Right lobe of liver (tissue), 6 donors: ENCODE measurements around the gene DHRS1. TPM values are rescaled to one million over a fixed set of nuclear protein-coding genes. Genes with fewer than 3 reads are reported as not detected.
A peak's percentile ranks its signal among the peaks of the same experiment; 100 is the strongest.

Experiments used
- ATAC-seq, 4 donors: fragments of 200-7000 bp; cut with Tn5 transposase; one replicate each; pipeline ENCODE4 v1.9.1; 2020; ENCODE audit warnings: mild to moderate bottlenecking in 4 of 4, moderate library complexity in 4 of 4
- DNase-seq, 3 donors: peaks; one replicate each; pipeline ENCODE4 v3.0.0-alpha.2; 2020
- H3K27ac ChIP-seq, 3 donors: fragments of 200-600 bp; one replicate each; pipeline ENCODE4 v1.8.0; 2022
- H3K27me3 ChIP-seq, 2 donors: fragments of 200-600 bp; one replicate each; pipeline ENCODE4 v1.8.0; 2022
- H3K36me3 ChIP-seq, 4 donors: fragments of 200-600 bp; sonication (generic) in 1 of 4; one replicate each; pipeline versions ENCODE4 v1.5.1 to v1.8.0; 2017 to 2022; ENCODE audit warnings: control low read depth in 1 of 4
- H3K4me1 ChIP-seq, 4 donors: fragments of 200-600 bp; sonication (generic) in 1 of 4; one replicate each; pipeline versions ENCODE4 v1.5.1 to v1.8.0; 2017 to 2022; ENCODE audit warnings: control low read depth in 1 of 4
- H3K4me3 ChIP-seq, 3 donors: fragments of 200-600 bp; one replicate each; pipeline ENCODE4 v1.8.0; 2022
- H3K9me3 ChIP-seq, 4 donors: fragments of 200-600 bp; sonication (generic) in 1 of 4; one replicate each; pipeline versions ENCODE4 v1.5.1 to v1.8.0; 2017 to 2022; ENCODE audit warnings: control low read depth in 1 of 4
- POLR2A ChIP-seq: fragments of 450-650 bp; IDR thresholded peaks from one replicate; pipeline ENCODE4 v1.6.1; 2017; ENCODE audit warnings: antibody characterized with exemption, mild to moderate bottlenecking
- WGBS: methylation state at CpG from one replicate; pipeline ENCODE4 v1.1.6; 2018; ENCODE audit warnings: low coverage, low lambda C conversion rate; ENCODE audit not compliant: insufficient coverage; ENCODE audit errors: missing lambda C conversion rate; 5-methylcytosine and 5-hydroxymethylcytosine counted together
- intact Hi-C, 2 donors: fragments of 100-400 bp; cut with DNase I; formaldehyde crosslinking; loops; one replicate each; pipeline versions ENCODE4 v1.11.2 to v1.14.1; 2022
- total RNA-seq, 6 experiments: library from RNA; depleted of rRNA in 2 of 6; stranded (reverse); fragments of >200 nt in 2 of 6; fragmentation: NEBNext Ultra II Directional in 3 of 6; extraction: Animal tissue kit (Norgen Biotek cat#: 25700) in 3 of 6; gene quantifications; one replicate each; pipeline versions ENCODE4 v1.1.0 to v1.2.4, GENCODE V29; 2016 to 2023
- TF ChIP-seq, protein P1 (sequence below), 4 donors: fragments of 200-600 bp in 3 of 4; fragments of 450-650 bp in 1 of 4; IDR thresholded peaks; one replicate each; pipeline versions ENCODE4 v1.5.1 to v1.8.0; 2016 to 2022; ENCODE audit warnings: antibody characterized with exemption in 4 of 4, mild to moderate bottlenecking in 2 of 4
- donor health status: DM: no; HTN: yes; CAD: no.
- donor health status: DM: no; HTN: no; CAD: no.
- donor health status: DM: no; HTN: no; CAD: no.
- donor health status: DM: no; HTN: yes; CAD: no.
- donor health status: DM: no; HTN: yes; CAD: no.

Gene DHRS1
- total RNA-seq, 6 experiments from 2014 or later, result 49.1 to 89.3 (median 60.1) TPM

DNA sequence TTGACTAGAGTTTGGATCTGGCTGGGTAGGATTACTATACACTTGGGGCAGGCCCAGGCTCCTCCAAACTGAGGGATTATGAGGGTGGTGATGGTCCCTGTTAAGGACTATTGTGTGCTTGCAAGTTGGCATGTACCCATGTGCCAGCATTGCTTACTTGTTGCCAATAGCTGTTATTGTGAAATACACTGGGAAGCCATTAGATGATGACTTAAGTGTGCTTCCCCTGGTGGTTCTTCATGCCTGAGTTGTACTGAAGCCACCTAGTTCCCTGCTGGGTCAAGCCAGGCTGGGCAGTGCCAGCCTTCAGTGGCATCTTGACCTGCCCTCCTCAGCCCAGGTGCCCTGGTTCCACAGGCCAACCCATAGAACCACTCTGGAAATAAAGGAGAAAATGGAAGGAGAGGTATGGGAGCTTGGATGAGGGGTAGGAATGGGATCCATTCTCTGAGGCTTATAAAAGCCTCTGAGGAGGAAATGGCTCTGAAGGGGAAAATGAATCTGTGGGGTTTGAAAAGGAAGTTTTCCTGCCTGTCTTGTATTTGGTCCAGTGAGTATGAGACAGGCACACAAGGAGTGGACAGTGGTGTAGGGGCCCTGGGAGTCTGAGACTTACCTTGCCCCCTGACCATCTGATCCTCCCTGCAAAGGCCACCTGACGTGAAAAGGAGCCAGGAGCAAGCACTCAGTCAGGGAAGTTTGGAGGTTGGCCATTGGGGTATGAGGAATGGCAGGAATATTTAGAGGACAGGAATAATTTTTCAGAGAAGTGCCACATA is 12.4 kb upstream of the DHRS1 start:
- Histone ChIP-seq H3K9me3 (no peaks in the 10 kb centered on the region), H3K4me1 (peaks cover 0 to 57% (median 26%) of the 10 kb centered on the region in 4 donors), H3K27ac (peak overlapping the region; percentile 80 to 98 (median 93)), H3K4me3 (peak overlapping the region; percentile 43 to 64 (median 48)), H3K36me3 (peaks cover 0 to 2% (median 0%) of the 10 kb centered on the region in 4 donors), H3K27me3 (no peaks in the 10 kb centered on the region)
- intact Hi-C loops, result no loop called here
- DNase-seq (peak in 2 of 3 donors; percentile 35 to 44), ATAC-seq (peak in 3 of 4 donors; percentile 1 to 16 (median 1))
- WGBS, result 43% methylated on average over 1 of the region's 1 CpG
- TF ChIP-seq, protein P1, sequence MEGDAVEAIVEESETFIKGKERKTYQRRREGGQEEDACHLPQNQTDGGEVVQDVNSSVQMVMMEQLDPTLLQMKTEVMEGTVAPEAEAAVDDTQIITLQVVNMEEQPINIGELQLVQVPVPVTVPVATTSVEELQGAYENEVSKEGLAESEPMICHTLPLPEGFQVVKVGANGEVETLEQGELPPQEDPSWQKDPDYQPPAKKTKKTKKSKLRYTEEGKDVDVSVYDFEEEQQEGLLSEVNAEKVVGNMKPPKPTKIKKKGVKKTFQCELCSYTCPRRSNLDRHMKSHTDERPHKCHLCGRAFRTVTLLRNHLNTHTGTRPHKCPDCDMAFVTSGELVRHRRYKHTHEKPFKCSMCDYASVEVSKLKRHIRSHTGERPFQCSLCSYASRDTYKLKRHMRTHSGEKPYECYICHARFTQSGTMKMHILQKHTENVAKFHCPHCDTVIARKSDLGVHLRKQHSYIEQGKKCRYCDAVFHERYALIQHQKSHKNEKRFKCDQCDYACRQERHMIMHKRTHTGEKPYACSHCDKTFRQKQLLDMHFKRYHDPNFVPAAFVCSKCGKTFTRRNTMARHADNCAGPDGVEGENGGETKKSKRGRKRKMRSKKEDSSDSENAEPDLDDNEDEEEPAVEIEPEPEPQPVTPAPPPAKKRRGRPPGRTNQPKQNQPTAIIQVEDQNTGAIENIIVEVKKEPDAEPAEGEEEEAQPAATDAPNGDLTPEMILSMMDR (IDR thresholded peaks at IDR 0.05), result no peak
- TF ChIP-seq POLR2A, result no peak

DNA sequence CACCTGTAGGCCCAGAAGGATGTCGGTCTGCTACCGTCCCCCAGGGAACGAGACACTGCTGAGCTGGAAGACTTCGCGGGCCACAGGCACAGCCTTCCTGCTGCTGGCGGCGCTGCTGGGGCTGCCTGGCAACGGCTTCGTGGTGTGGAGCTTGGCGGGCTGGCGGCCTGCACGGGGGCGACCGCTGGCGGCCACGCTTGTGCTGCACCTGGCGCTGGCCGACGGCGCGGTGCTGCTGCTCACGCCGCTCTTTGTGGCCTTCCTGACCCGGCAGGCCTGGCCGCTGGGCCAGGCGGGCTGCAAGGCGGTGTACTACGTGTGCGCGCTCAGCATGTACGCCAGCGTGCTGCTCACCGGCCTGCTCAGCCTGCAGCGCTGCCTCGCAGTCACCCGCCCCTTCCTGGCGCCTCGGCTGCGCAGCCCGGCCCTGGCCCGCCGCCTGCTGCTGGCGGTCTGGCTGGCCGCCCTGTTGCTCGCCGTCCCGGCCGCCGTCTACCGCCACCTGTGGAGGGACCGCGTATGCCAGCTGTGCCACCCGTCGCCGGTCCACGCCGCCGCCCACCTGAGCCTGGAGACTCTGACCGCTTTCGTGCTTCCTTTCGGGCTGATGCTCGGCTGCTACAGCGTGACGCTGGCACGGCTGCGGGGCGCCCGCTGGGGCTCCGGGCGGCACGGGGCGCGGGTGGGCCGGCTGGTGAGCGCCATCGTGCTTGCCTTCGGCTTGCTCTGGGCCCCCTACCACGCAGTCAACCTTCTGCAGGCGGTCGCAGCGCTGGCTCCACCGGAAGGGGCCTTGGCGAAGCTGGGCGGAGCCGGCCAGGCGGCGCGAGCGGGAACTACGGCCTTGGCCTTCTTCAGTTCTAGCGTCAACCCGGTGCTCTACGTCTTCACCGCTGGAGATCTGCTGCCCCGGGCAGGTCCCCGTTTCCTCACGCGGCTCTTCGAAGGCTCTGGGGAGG is 11.3 kb upstream of the DHRS1 start, which contains the start of gene LTB4R:
TSS of gene LTB4R (plus strand) at position 857 of the 959 bp plus-strand sequence. CDS start 4,150 bp downstream, outside the sequence.
- no peaks in the 10 kb centered on the region for H3K9me3 ChIP-seq
- H3K4me1 ChIP-seq, result peaks cover 0 to 60% (median 31%) of the 10 kb centered on the region in 4 donors
- H3K4me3 ChIP-seq, result peak within 1 kb of the TSS; percentile 43 to 64 (median 48)
- intact Hi-C loops, result no loop called here
- no peaks in the 10 kb centered on the region for H3K27me3 ChIP-seq
- peaks cover 0 to 10% (median 6%) of the 10 kb centered on the region in 4 donors for H3K36me3 ChIP-seq
- H3K27ac ChIP-seq, result peak within 1 kb of the TSS; percentile 80 to 98 (median 93)
- WGBS, result 36% methylated on average over 32 of the region's 99 CpGs
- ATAC-seq (peak; percentile 55 to 80 (median 73)), DNase-seq (peak; percentile 88 to 92 (median 88))
- TF ChIP-seq, protein P1 (IDR thresholded peaks at IDR 0.05), result peak; percentile 45 to 53 (median 48)
- peak; percentile 48 for TF ChIP-seq POLR2A

DNA sequence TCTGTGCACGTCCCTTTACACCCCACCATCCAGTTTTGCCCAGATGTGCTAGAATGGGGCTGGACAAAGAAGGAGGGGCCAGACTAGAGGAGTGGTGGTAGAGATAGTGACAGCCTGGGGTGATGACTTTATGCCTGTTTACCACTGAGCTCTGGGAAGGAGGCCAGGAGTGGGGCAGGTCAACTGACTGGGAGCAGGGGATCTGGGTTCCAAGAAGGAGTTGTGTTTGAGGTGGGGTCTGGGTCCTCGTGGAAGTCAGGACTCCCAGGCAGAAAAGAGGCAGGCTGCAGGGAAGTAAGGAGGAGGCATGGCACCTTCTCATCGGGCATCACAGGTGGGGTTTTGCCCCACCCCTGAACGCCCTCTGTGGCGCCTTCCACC is 10.7 kb upstream of the DHRS1 start:
- intact Hi-C loops, result no loop called here
- H3K27ac ChIP-seq, result peak overlapping the region; percentile 80 to 98 (median 93)
- ATAC-seq (peak; percentile 19 to 54 (median 42)), DNase-seq (peak; percentile 69 to 90 (median 84))
- H3K9me3 ChIP-seq, result no peaks in the 10 kb centered on the region
- H3K4me3 ChIP-seq, result peak overlapping the region; percentile 43 to 64 (median 48)
- H3K4me1 ChIP-seq, result peaks cover 0 to 65% (median 31%) of the 10 kb centered on the region in 4 donors
- TF ChIP-seq POLR2A, result no peak
- TF ChIP-seq, protein P1 (IDR thresholded peaks at IDR 0.05), result no peak
- H3K36me3 ChIP-seq, result peaks cover 0 to 17% (median 10%) of the 10 kb centered on the region in 4 donors
- H3K27me3 ChIP-seq, result no peaks in the 10 kb centered on the region
- WGBS, result 15% methylated on average over 2 of the region's 5 CpGs

DNA sequence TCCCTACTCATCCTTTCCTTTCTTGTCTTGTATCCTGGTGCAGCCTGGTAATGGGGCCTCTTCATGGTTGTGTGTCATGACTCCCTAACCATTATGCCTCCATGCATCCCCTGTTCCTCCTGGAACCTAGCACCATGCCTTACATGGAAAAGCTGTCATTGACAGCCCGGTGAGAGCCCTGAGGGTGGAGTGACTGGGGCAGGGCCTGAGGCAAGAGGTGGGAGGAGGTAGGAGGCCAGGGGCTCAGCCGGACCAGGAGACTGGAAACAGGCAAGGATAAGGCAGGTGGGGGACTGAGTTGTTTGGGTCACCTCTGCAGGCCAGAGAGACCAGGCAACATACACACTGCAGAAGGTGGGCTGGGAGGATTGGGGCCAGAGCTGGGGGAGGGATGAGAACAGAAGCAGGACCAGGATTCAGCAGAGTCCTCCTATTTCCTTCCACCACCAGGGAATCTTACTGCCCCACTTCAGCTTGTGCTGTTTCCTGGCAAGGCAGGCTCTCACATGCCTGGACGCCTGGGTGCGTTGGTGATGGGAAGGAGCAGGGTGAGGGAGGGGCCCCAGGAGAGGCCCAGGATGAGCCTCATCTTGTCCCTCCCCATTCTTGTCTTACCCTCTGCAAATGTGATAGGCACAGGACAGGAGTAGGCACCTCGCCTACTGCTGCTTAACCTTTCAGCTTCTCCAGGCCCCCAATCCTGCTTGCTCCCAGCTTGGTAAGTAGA is 10.1 kb upstream of the DHRS1 start, which contains the start of gene LTB4R2:
TSS of gene LTB4R2 (plus strand) at position 603 of the 727 bp plus-strand sequence. CDS start 525 bp downstream, outside the sequence.
- DNase-seq (peak in 1 of 3 donors; percentile 53), ATAC-seq (no peak)
- H3K27ac ChIP-seq, result peak within 1 kb of the TSS; percentile 80 to 98 (median 93)
- intact Hi-C loops, result no loop called here
- WGBS, result 78% methylated on average over 2 of the region's 5 CpGs
- TF ChIP-seq, protein P1 (IDR thresholded peaks at IDR 0.05), result no peak
- no peak for TF ChIP-seq POLR2A
- peaks cover 0 to 70% (median 31%) of the 10 kb centered on the region in 4 donors for H3K4me1 ChIP-seq
- H3K36me3 ChIP-seq, result peaks cover 0 to 22% (median 13%) of the 10 kb centered on the region in 4 donors
- no peaks in the 10 kb centered on the region for H3K9me3 ChIP-seq
- H3K27me3 ChIP-seq, result no peaks in the 10 kb centered on the region
- peak within 1 kb of the TSS; percentile 43 to 64 (median 48) for H3K4me3 ChIP-seq
